SKM-1 (cell line): ENCODE measurements around the gene ZNF236.
"Not testable (repeated sequence)": the region's sequence is repeated elsewhere in the genome, so short reads cannot be mapped to it uniquely, and the experiment has no call there.

Experiments
- DNase-seq: peaks from one replicate; lab custom pipeline; 2025; ENCODE audit not compliant: unreplicated experiment; lab: John Stamatoyannopoulos, UW

ZNF236 gene

GRCh38 chr18:77001979-77002378 lies 179.6 kb downstream of the ZNF236 start:
- no peak for DNase-seq

DNA sequence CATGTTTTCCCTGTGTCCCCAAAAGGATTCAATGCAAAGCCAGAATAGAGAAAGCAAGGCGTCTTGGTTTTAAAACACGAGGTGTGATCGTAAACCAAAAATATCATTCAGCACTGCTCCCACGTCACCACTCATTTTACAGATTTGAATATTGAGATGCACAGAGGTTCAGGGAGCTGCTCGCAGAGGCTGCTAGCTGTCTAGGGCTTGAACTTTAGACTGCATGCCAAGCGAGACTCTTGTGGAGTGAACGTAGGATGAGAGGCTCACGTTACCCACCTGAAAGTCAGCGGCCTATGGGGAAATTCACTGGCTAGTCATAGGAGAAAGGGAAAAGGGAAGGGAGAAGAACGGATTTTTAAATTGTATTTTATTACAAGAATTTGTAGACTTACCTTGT lies 180.1 kb downstream of the ZNF236 start:
- DNase-seq: no peak

DNA sequence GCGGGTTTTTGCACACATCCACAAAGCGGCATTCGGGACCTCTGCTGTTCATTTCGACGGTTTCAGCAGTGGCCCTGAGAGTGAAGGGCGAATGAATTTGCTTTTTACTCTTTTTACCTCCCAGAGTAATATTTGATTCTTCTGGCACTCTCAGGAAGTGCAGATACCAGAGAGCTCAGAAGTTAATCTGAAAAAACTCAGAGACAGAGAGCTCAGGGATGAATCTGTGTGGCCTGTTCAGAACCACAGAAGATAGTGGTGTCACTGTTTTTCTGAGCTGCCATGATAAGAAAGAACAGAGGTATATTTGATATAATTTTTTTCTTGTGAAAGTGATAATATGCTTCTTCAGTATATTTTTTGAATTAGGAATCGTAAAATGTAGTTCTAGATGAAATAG lies 181.0 kb downstream of the ZNF236 start:
- no peak for DNase-seq

DNA sequence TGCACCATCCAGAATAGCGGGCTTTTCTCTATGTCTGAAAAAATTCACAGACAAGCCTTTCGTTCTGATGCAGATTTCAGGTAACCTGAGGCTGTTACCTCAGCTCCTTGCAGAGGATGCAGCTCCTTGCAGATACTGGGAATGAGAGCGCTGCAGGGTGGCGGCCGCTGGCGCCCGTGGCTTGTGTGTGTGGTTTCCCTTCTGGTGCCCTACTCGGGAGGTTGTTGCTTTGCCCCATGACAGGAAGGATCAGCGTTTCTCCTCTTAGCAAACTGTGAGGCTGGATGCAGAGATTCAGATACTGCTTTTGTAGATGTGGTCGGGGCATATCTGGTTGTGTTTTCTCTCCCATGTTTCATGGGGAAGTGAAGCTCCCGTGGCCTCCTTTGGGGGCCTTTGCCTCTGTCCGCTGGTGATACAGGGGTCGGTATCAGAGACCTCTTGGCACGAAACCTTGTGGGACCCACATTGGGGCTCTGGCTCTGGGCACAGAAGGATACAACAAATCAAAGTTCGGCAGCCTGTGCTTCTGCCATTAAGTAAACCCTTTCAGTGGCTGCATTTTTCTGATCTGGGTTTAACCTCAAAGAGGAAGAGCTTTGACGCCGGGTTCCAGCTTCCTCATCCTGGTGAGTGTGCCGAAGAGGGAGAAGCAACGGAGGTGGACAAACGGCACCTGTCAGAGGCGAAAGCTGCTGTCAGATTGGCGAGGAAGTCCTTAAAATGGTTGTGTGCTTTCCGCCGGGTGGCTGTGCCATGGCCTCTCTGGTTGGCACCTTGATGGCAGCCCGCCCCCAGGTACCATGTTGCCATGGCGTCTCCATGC lies 182.4 kb downstream of the ZNF236 start:
- peak; percentile 87 for DNase-seq

DNA sequence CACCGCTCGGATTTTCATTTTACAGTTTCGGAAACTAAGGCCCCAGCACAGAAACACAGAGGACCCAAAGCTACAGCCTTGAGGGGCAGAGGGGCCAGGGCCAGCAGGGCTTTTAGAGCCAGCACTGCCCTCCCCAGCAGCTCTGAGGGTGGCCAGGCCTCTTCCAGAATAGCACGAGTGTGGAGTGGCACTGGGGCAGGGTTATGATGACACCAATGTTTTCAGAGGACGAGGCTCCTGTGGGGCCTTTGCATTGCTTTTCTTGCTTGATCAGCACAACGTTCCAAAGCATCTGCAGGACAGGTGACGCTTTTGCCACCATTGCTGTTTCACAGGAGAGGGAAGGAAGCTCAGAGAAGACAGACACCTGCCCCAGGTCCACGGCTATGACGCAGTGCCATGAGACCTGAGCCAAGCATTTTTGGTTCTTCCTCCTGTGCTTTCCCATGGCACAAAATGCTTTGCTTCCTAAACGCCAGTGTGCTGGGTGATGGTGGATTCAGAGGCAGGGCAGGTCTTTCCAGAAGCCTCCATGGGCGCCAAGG lies 183.4 kb downstream of the ZNF236 start:
- DNase-seq: no peak

GRCh38 chr18:77006305-77007175 lies 184.2 kb downstream of the ZNF236 start:
- DNase-seq: peak; percentile 67

DNA sequence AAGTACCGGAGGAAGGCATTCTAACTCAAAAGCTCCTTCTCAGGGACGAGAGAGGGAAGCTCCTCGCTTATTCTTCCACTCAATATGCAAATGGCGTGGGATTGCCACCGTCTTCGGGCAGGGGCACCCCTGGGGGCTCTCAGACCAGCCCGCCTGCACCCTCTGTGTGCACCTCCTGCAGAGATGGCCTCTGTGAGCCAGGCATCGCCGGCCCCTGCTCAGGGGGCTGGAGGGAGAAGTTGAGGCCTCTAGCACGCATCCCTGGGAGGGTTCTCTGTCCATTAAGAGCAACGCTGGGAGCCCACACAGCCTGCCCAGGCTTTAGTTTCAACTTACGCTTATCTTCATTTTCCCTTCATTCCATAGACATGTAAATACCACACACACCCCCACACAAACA lies 184.9 kb downstream of the ZNF236 start:
- DNase-seq: no peak

- DNase-seq: no peak
Measured at GRCh38 chr18:77008006-77008405, 185.6 kb downstream of the ZNF236 start.

GRCh38 chr18:77008576-77009315 lies 186.4 kb downstream of the ZNF236 start:
- DNase-seq: no peak

DNA sequence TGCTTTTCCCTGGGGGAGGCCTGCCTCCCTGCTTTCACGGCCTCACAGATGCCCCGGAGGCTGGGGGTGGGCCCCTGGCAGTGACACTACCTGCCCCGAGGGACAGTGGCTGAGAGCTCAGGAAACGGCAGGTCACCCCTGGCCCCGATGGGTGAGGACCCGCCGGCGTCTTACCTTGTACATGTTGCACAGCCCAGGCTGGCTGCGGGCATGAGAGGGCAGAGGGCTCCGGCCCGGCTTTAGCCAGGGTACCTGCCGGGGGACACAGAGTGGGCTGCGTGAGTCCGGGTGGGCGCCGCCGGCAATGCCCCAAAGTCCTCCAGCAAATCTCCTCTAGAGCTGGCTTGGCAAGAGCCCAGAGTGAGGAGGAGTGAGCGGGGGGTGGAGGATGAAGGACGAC lies 187.3 kb downstream of the ZNF236 start:
- DNase-seq: no peak

DNA sequence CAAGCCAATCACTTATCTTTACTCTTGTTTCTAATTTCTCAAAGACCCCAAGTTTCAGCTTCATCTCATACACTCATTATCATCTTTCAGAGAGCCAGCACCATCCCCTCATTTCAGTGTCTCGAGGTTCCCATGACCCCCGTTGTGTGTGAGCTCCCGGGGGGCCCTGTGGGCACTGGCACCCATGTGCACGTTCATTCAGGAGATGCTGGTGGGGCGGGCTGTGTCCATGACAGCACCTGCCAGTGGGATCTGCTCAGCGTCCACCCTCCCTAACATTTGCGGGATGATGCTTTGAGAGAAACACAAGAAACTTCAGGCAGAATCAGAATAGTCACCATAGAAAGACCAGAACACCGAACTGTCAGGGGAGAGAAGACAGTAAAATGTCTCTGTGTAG lies 189.8 kb downstream of the ZNF236 start:
- no peak for DNase-seq

GRCh38 chr18:77012806-77013541 lies 190.6 kb downstream of the ZNF236 start:
- no peak for DNase-seq

GRCh38 chr18:77013811-77014521 lies 191.6 kb downstream of the ZNF236 start:
- DNase-seq: no peak

DNA sequence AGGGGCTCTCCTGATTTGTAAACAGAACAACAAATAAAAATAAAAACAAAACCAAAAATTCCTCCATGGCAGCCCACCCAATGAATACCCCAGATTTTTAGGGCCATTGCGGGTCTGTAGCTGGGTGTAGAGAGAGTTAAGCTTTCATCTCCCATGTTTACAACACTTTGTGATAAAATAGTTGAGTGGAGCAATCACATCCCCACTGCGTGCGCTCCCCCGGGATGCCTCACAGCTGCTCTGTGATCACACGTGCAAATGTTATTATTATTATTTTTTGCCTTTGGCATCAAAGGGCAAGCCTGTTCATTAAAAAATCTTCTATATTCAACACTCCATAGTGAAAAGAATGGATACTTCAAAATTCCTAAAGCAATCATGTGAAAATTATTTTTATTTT lies 192.2 kb downstream of the ZNF236 start:
- no peak for DNase-seq

- no peak for DNase-seq
Measured at GRCh38 chr18:77015169-77015568, 192.8 kb downstream of the ZNF236 start.

- no peak for DNase-seq
Measured at GRCh38 chr18:77015771-77016710, 193.7 kb downstream of the ZNF236 start.

- DNase-seq: no peak
Measured at GRCh38 chr18:77016936-77017335, 194.6 kb downstream of the ZNF236 start.

DNA sequence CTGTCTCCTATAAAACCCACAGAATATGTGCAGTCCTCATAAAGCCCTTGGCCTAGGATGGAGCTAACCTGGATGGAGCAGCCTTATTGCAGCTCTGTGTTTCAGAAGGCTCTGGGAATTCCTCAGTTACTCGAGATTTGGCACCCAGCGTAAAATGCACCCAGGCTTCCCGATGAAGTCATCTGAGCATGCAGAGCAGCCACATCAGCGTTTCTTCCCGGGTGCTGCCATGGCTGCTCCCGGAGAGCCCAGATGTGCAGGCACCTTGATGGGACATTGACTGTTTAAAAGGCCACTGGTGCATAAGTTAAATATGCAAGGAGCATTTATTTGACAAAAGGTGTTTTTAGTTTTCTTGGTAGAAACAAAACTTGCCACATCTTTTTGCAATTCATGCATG lies 195.0 kb downstream of the ZNF236 start:
- DNase-seq: no peak

- not testable (repeated sequence) for DNase-seq
Measured at GRCh38 chr18:77018650-77019049, 196.3 kb downstream of the ZNF236 start.
